ENCODE data around the gene TTC21A. TPM values are rescaled to one million over a fixed set of nuclear protein-coding genes. Genes with fewer than 3 reads are reported as not detected.

TTC21A gene
- total and polyA plus RNA-seq, 2 of the 13 experiments (the other 11 are each of a cell fraction or from before 2014, with no cell fraction given), result 0.31 to 1.5 TPM

- no peak overlapping the region for H3K9ac ChIP-seq (ENCODE audit: insufficient read depth, low read depth, low read length)
- H3K79me2 ChIP-seq (ENCODE audit: insufficient read depth, low read length), result no peaks in the 10 kb centered on the region
- no peaks in the 10 kb centered on the region for H4K20me1 ChIP-seq (ENCODE audit: insufficient read depth, low read length)
- no CpG with 5 or more reads among the region's 4 CpGs for WGBS (ENCODE audit: low lambda C conversion rate)
- ChIA-PET CTCF (ENCODE audit: low intra/inter-chr PET ratio, low total read pairs) (no interaction called here), POLR2A (interaction anchor here (1.1 kb wide), 1 partner anchor 77 kb away, joined by 3 read pairs; the partner anchor contains the start of genes GORASP1 and TTC21A)
- peaks cover 4 to 36% of the 10 kb centered on the region in 2 experiments; a peak in 4 of 5 replicates for H3K27me3 ChIP-seq (ENCODE audit: control insufficient read depth in 1 of 2, insufficient read depth in 2 of 2, low read length in 2 of 2)
- peaks cover 13% of the 10 kb centered on the region for H3K4me1 ChIP-seq (ENCODE audit: insufficient read depth, low read length)
- intact Hi-C loops (cut with micrococcal nuclease; ENCODE audit: unreplicated experiment) (no loop called here), in situ Hi-C loops (cut with HindIII; ENCODE audit: extremely low pct_ligation_motif_present, low pct_unique_long_range_greater_than_20kb) (loop anchor here (5.0 to 10.0 kb wide), 2 partner anchors 58 to 200 kb away; partner anchors contain the start of gene SLC25A38)
- no peak overlapping the region for H3K4me3 ChIP-seq (replicated peaks in 1 of 3; ENCODE audit: insufficient read depth in 1 of 3, low read depth in 2 of 3, low read length in 3 of 3)
- no peak for ATAC-seq
- no TSS peak for BruUV-seq (replicated peaks)
- no peaks in the 10 kb centered on the region for H3K9me3 ChIP-seq (ENCODE audit: low read length)
- H3K36me3 ChIP-seq (replicated peaks in 1 of 2; ENCODE audit: control insufficient read depth in 1 of 2, insufficient read depth in 2 of 2, low read length in 2 of 2), result no peaks in the 10 kb centered on the region
- FAIRE-seq, result no peak
- no peak for DNase-seq (ENCODE audit: low spot score)
- H3K27ac ChIP-seq (ENCODE audit: extremely low read length, insufficient read depth, low read length), result no peak overlapping the region
- no peak overlapping the region for H3K4me2 ChIP-seq (ENCODE audit: low read depth, low read length)
- no peak overlapping the region for H2AFZ ChIP-seq (ENCODE audit: low read length)
- TF ChIP-seq ZFP41 (CRISPR knock-in tag; IDR thresholded peaks at IDR 0.05; ENCODE audit: borderline replicate concordance) (no peak), AGO1 (IDR thresholded peaks at IDR 0.05; ENCODE audit: low read depth, low read length, poor library complexity, severe bottlenecking) (no peak), SP5 (CRISPR knock-in tag; IDR thresholded peaks at IDR 0.05; ENCODE audit: borderline replicate concordance, low read depth) (no peak), SP4 (CRISPR knock-in tag; IDR thresholded peaks at IDR 0.05) (no peak), ZNF414 (CRISPR knock-in tag; IDR thresholded peaks at IDR 0.05) (no peak), ZNF670 (CRISPR knock-in tag; IDR thresholded peaks at IDR 0.05; ENCODE audit: borderline replicate concordance) (no peak), TFAP4 (IDR thresholded peaks at IDR 0.05; ENCODE audit: borderline replicate concordance, low read depth) (no peak)
- TF ChIP-seq, protein P1, sequence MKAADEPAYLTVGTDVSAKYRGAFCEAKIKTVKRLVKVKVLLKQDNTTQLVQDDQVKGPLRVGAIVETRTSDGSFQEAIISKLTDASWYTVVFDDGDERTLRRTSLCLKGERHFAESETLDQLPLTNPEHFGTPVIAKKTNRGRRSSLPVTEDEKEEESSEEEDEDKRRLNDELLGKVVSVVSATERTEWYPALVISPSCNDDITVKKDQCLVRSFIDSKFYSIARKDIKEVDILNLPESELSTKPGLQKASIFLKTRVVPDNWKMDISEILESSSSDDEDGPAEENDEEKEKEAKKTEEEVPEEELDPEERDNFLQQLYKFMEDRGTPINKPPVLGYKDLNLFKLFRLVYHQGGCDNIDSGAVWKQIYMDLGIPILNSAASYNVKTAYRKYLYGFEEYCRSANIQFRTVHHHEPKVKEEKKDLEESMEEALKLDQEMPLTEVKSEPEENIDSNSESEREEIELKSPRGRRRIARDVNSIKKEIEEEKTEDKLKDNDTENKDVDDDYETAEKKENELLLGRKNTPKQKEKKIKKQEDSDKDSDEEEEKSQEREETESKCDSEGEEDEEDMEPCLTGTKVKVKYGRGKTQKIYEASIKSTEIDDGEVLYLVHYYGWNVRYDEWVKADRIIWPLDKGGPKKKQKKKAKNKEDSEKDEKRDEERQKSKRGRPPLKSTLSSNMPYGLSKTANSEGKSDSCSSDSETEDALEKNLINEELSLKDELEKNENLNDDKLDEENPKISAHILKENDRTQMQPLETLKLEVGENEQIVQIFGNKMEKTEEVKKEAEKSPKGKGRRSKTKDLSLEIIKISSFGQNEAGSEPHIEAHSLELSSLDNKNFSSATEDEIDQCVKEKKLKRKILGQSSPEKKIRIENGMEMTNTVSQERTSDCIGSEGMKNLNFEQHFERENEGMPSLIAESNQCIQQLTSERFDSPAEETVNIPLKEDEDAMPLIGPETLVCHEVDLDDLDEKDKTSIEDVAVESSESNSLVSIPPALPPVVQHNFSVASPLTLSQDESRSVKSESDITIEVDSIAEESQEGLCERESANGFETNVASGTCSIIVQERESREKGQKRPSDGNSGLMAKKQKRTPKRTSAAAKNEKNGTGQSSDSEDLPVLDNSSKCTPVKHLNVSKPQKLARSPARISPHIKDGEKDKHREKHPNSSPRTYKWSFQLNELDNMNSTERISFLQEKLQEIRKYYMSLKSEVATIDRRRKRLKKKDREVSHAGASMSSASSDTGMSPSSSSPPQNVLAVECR (CRISPR knock-in tag; IDR thresholded peaks at IDR 0.05; ENCODE audit: borderline replicate concordance), result no peak
- TF ChIP-seq, protein P2, sequence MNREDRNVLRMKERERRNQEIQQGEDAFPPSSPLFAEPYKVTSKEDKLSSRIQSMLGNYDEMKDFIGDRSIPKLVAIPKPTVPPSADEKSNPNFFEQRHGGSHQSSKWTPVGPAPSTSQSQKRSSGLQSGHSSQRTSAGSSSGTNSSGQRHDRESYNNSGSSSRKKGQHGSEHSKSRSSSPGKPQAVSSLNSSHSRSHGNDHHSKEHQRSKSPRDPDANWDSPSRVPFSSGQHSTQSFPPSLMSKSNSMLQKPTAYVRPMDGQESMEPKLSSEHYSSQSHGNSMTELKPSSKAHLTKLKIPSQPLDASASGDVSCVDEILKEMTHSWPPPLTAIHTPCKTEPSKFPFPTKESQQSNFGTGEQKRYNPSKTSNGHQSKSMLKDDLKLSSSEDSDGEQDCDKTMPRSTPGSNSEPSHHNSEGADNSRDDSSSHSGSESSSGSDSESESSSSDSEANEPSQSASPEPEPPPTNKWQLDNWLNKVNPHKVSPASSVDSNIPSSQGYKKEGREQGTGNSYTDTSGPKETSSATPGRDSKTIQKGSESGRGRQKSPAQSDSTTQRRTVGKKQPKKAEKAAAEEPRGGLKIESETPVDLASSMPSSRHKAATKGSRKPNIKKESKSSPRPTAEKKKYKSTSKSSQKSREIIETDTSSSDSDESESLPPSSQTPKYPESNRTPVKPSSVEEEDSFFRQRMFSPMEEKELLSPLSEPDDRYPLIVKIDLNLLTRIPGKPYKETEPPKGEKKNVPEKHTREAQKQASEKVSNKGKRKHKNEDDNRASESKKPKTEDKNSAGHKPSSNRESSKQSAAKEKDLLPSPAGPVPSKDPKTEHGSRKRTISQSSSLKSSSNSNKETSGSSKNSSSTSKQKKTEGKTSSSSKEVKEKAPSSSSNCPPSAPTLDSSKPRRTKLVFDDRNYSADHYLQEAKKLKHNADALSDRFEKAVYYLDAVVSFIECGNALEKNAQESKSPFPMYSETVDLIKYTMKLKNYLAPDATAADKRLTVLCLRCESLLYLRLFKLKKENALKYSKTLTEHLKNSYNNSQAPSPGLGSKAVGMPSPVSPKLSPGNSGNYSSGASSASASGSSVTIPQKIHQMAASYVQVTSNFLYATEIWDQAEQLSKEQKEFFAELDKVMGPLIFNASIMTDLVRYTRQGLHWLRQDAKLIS (CRISPR knock-in tag; IDR thresholded peaks at IDR 0.05), result no peak
These were observed 77.4 kb downstream of the TTC21A start for GRCh38 chr3:39184968-39185285.

Measured in HepG2 (cell line).